NB4 (cell line): ENCODE measurements around the gene FCN2.
A peak's percentile ranks its signal among the peaks of the same experiment; 100 is the strongest.

Source experiments
- DNase-seq: peaks from one replicate; pipeline ENCODE4 v3.0.0; 2010; ENCODE audit warnings: low read depth
- H3K4me3 ChIP-seq: one replicate; pipeline ENCODE4 v1.5.1; 2011; ENCODE audit warnings: mild to moderate bottlenecking, low read depth, low read length, moderate library complexity
- MYC ChIP-seq: IDR thresholded peaks from 2 replicates; pipeline ENCODE4 v1.6.1; 2011; ENCODE audit warnings: low read depth, low read length
- POLR2A ChIP-seq: IDR thresholded peaks from 2 replicates; pipeline ENCODE4 v1.6.1; 2011; ENCODE audit warnings: mild to moderate bottlenecking; ENCODE audit not compliant: insufficient read length; ENCODE audit errors: extremely low read depth
- TF ChIP-seq, protein P1 (sequence below): IDR thresholded peaks from 2 replicates; pipeline ENCODE4 v1.6.1; 2011; ENCODE audit warnings: low read depth, low read length
- TF ChIP-seq, protein P2 (sequence below): IDR thresholded peaks from one replicate; pipeline ENCODE4 v1.5.1; 2012; ENCODE audit warnings: low read depth, low read length

The FCN2 gene

GRCh38 chr9:134894136-134894860 is 13.7 kb downstream of the FCN2 start:
- TF ChIP-seq MYC (no peak), POLR2A (no peak)
- TF ChIP-seq, protein P1, sequence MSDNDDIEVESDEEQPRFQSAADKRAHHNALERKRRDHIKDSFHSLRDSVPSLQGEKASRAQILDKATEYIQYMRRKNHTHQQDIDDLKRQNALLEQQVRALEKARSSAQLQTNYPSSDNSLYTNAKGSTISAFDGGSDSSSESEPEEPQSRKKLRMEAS, result no peak
- TF ChIP-seq, protein P2, sequence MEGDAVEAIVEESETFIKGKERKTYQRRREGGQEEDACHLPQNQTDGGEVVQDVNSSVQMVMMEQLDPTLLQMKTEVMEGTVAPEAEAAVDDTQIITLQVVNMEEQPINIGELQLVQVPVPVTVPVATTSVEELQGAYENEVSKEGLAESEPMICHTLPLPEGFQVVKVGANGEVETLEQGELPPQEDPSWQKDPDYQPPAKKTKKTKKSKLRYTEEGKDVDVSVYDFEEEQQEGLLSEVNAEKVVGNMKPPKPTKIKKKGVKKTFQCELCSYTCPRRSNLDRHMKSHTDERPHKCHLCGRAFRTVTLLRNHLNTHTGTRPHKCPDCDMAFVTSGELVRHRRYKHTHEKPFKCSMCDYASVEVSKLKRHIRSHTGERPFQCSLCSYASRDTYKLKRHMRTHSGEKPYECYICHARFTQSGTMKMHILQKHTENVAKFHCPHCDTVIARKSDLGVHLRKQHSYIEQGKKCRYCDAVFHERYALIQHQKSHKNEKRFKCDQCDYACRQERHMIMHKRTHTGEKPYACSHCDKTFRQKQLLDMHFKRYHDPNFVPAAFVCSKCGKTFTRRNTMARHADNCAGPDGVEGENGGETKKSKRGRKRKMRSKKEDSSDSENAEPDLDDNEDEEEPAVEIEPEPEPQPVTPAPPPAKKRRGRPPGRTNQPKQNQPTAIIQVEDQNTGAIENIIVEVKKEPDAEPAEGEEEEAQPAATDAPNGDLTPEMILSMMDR, result no peak
- H3K4me3 ChIP-seq, result no peak overlapping the region
- no peak for DNase-seq

- no peak for TF ChIP-seq POLR2A
- TF ChIP-seq, protein P2, result no peak
- TF ChIP-seq, protein P1, result no peak
- no peak for TF ChIP-seq MYC
- no peak overlapping the region for H3K4me3 ChIP-seq
- no peak for DNase-seq
These were observed 14.5 kb downstream of the FCN2 start for GRCh38 chr9:134895097-134895496.

GRCh38 chr9:134895567-134895907 is 14.9 kb downstream of the FCN2 start:
- H3K4me3 ChIP-seq, result no peak overlapping the region
- DNase-seq, result no peak
- TF ChIP-seq, protein P1, result no peak
- TF ChIP-seq MYC (no peak), POLR2A (no peak)
- TF ChIP-seq, protein P2, result no peak

- peak; percentile 85 for DNase-seq
- H3K4me3 ChIP-seq, result no peak overlapping the region
- TF ChIP-seq, protein P1, result no peak
- TF ChIP-seq MYC, result no peak
- TF ChIP-seq POLR2A, result no peak
- TF ChIP-seq, protein P2, result no peak
These were observed 15.6 kb downstream of the FCN2 start for GRCh38 chr9:134895908-134896833.

DNA sequence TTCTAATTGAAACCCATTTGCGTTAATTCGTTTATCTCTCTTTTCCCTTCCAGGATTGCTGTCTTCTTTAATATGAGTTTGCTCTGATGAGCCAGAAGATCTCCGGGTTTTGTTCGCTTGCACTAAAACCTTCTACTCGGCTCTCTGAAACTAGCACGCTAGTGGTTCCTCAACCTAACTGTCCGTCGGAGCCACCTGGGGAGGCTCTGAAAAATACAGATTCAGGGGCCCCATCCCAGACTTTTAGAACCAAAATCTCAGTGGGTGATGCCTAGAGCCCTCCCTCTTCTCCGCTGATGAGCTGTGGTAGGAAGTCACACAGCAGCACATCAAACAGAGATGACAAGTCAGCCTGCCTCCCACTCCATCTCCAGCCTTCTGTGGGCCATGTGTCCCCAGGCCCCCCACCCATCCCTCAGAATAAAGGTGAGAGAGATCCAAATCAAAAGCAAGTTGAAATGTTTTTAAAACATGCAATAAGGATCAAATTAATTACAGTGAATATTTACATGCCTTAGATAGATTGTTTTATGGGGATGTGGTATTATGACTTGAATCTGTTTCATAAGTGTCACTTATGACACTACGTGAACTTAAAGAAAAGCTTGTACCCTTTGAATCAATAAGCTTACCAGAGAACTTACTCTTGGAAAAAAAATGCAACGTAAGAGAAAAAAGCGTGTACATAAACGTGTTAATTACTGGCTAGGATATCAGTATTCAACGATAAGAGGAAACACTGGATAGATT is 16.4 kb downstream of the FCN2 start:
- TF ChIP-seq, protein P1, result no peak
- TF ChIP-seq POLR2A (no peak), MYC (no peak)
- TF ChIP-seq, protein P2, result no peak

More for the DNA sequence above, 16.4 kb downstream of the FCN2 start:
- no peak for DNase-seq
- H3K4me3 ChIP-seq, result no peak overlapping the region
